NCI-H1436 (cell line): ENCODE results near the gene SMAD9.

Experiments used
- DNase-seq: peaks from one replicate; lab custom pipeline; 2025; lab: John Stamatoyannopoulos, UW

The SMAD9 gene

GRCh38 chr13:36865265-36865664 is 54.8 kb downstream of the SMAD9 start:
- no peak for DNase-seq

DNA sequence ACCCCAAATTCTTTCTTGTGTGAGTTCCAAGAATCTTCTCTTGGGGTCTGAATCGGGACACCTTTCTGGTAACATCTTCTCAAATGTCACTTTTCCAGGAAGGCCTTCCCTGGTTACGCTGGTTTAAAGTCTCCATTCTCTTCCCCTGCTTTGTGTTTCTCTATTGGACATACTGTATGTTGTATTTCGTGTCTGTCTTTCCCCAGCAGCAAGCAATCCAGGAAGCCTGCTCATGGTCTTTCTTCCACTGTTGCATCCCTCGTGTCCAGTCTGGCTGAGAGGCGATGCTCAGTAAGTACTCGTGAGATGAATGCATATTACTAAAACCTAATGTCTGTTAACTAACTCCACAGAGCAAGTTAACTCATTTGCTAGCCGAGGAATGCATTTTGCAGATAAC is 57.3 kb downstream of the SMAD9 start:
- no peak for DNase-seq

DNA sequence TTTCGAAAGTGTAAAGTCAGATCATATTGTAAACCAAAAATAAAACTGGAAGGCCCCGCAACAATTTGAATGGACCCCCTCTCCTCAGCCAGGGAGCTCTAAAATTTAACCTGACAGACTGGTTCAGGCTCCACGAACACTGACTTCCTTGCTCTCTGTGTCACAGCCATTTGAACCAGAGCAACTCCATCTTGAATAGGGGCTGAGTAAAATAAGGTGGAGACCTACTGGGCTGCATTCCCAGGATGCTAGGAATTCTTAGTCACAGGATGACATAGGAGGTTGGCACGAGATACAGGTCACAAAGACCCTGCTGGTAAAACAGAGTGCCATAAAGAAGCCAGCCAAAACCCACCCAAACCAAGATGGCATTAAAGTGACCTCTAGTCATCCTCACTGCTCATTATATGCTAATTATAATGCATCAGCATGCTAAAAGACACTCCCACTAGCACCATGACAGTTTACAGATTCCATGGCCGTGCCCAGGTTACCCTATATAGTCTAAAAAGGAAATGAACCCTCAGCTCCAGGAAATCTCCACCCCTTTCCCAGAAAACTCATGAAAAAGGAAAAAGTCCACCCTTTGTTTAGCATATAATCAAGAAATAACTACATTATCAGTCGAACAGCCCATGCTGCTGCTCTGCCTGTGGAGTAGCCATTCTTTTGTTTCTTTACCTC is 57.9 kb downstream of the SMAD9 start:
- DNase-seq: no peak

DNA sequence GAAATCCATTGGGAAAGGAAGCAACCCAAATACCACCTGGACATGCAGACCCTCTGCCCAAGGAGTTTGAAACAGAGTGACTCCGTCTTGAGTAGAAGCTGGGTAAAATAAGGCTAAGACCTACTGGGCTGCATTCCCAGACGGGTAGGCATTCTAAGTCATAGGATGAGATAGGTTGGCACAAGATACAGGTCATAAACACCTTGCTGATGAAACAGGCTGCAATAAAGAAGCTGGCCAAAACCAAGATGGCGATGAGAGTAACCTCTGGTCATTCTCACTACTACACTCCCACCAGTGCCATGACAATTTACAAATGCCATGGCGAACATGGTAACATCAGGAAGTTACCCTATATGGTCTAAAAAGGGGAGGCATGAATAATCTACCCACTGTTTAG is 60.8 kb downstream of the SMAD9 start:
- no peak for DNase-seq

DNA sequence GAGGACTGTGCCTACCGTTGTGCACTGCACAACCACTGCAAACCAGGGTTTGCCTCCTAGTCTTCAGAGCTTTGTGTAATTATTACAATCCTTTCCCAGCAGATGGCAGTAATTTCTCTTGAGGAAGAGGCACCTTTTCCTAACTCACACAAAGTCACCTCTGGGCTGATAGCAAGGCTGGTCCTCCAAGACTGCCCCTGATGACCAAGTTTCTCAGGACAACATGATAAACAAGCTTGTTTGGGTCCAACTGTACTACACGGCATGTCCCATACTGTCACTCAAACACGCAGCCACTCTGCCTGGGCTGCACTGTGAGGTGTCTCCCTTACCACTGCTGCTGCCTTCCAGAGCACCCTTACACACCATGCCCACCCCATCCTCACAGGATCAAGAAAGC is 61.7 kb downstream of the SMAD9 start:
- DNase-seq: peak; percentile 52

GRCh38 chr13:36857253-36857652 is 62.8 kb downstream of the SMAD9 start:
- DNase-seq: no peak

DNA sequence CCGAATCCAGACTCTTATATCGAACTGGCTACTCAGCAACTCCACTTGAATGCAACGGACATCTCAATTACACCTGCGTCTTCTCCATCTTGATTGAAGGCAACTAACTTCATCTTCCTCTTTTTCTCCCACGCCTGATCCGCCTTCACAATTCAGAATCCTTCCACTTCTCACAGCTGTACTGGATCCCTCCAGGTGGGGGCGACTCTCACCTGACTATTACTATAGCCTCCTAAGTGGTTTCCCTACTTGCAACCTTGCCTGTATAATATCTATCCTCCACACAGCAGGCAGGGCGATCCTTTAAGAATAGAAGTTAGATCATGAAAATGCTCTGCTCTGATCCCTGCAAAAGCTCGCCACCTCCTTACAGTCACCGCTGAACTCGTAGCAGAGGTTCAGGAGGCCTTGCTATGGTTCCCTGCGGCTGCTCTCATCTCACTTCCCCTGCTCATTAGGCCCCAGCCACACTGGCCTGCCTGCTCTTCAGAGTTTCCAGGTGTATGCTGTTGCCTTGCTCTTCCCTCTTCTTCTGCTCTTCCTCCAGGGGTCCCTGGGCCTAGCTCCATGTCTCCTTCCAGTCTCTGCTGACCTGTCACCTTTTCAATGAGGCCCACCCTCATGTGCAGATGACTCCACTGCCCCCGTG is 69.1 kb downstream of the SMAD9 start:
- DNase-seq: peak; percentile 3

DNA sequence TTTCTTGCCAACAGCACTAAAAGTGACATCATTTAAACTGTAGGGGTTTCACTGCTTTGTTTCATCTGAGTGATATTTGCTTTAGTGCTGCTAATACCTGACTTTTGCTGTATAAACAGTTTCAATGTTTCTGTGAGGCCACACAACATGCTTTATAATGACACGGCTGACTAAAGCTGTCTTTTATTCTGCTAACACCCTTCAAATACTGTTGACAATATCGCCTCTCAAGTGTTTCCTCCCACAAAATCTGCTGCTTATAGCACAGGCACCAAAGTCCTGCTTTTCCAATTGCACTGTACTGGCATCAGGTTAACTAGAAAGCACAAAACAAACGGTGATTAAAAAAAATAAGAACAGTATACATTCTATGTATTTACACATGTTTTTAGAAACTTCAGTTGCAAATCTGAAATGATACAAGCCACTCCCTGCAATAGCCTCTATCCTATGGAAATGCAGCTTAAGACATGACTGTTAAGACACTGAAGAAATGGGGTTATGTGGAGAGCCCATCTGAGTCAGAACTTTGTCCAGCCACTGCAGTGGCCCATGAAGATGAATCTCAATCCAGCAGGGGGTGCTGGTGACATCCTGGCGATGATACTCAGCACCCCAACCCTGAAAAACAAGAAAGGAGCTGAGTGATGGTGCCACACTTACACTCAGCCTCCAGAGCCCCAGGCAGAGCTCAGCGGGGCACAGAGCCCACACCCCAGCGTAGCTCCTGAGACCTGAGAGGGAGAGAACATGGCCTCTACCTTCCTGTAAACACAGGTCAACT is 71.6 kb downstream of the SMAD9 start:
- no peak for DNase-seq

GRCh38 chr13:36847606-36848005 is 72.4 kb downstream of the SMAD9 start:
- no peak for DNase-seq

DNA sequence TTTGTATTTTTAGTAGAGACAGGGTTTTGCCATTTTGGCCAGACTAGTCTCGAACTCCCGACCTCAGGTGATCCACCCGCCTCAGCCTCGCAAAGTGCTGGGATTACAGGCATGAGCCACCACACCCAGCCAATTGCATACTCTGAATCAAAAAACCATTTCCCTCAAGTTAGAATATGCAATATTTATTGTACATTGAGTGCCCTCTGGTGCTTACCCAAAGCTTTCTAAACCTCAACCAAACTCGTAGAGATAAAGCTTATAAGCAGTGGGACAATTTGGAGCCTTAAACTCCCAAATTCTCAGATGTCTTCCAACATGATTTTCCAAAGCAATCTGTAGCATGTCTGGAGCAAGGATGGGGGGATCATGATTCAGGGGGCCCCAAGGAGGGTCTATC is 78.6 kb downstream of the SMAD9 start:
- no peak for DNase-seq

DNA sequence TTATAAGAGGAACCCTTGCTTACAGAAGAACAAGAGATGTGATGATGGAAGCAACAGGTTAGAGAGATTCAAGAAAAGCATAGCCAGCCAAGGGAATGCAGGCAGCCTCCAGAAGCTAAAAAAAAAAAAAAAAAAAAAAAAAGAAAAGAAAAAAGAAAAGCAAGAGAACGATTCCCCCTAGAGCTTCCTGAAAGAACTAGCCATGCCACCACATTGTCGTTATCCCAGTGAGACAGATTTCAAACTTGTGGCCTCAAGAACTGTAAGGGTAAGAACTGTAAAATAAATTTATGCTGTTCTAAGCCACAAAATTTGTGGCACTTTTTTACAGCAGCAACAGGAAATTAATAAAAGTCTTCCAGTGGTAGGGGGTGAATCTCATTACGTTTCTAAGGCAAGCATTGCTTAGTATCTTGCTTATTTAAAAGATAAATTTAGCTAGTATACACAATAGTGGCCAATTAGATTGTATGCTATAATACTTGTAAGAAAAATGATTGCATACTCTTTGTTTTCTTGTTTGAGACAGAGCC is 79.3 kb downstream of the SMAD9 start:
- DNase-seq: no peak

DNA sequence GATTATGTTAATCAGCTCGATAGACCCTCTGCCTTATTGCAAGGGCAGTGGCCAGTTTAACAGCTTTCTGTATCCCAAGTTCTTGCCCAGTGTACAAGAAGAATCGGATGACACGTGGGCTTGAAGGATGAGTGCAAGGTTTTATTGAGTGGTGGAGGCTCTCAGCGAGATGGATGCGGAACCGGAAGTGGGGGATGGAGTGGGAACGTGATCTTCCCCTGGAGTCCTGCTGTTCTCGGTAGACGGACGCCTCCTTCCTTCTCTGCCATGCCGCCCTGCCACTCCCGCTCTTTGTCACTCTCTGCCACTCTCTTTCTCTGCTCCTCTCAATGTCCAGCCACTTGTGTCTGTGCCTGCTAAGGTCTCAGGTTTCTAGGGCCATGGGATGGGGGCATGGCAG is 80.1 kb downstream of the SMAD9 start:
- DNase-seq: no peak

- DNase-seq: no peak
These were observed 80.8 kb downstream of the SMAD9 start for GRCh38 chr13:36839281-36839680.

GRCh38 chr13:36837354-36838092 is 82.5 kb downstream of the SMAD9 start:
- no peak for DNase-seq

DNA sequence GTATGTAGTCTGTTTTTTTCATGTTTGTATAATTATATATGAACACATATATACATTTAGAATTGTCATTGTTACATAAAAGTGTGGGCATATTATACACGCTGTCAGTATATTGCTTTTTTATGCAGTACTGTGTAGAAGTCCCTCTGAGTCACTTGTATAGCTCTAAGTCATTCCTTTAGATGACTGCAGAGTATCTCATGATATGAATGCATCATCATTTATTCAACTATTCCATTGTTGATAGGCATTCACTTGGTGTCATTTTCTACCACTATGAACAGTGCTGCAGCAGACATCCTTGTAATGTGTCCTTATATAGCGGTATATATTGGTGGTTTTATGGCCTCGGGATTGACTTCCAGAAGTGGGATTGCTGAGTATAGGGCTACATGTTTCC is 85.7 kb downstream of the SMAD9 start:
- DNase-seq: no peak

DNA sequence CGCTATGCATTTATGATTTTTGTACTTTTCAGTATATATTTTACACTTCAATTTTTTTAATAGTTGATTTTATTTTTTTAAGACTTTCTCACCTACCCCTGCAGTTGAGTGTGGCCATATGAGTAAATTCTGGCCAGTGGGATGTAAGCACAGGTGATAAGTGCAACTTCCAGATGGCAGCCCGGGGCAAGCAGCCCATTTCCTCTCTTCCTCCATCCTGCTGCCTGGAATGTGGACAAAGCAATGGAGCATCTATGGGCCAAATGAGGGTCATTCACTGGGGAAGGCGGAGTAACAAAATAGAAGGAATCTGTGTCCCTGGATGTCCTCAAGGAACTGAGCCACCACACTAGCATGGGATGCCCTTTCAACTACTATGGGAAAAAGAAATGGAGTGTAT is 88.7 kb downstream of the SMAD9 start:
- DNase-seq: no peak

GRCh38 chr13:36829753-36830152 is 90.3 kb downstream of the SMAD9 start:
- DNase-seq: no peak

DNA sequence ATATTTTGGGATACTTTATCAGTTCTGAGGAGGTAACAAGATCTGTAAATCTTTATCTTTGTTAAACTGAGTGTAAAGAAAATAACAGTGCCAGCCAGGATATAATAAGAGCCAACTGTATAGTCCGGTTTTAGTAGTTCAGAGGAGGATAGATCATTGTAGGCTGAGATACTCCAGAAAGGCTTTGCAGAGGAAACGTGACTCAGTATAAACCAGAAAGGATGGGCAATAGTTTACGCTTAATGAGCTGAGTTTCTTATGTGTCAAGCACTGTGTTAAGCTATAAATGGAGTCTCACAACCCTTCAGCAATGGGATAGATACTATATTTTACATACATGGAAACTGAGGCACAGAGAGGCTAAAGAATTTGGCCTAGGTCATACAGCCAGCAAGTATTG is 97.3 kb downstream of the SMAD9 start:
- DNase-seq: no peak

DNA sequence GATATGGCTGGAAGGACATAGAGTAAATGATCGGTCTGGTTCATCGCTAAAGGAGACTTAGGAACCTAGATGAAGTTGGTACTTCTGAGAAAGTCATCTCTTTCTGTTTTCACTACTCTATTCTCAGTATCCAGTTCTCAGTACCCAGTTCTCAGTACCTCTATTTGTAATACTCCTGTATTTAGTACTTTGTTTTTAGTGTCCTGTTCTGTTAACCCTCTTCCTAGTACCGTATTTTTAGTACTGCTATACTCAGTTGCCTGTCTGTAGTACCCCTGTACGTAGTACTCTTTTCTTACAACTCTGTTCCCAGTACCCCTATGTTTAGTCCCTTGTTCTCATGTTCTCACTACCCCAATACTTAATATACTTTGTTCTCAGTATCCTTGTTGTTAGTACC is 99.8 kb downstream of the SMAD9 start:
- DNase-seq: no peak

DNA sequence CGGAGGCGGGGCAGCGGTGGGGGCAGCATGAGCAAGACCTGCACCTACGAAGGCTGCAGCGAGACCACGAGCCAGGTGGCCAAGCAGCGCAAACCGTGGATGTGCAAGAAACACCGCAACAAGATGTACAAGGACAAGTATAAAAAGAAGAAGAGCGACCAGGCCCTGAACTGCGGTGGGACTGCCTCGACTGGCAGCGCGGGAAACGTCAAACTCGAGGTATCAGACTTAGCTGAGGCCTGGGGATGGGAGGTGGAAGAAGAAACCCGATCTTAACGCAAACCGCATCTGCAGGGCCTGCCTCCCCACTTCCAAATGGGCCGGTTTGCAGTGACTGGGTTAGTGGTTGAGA is 100.3 kb downstream of the SMAD9 start:
- DNase-seq: no peak

DNA sequence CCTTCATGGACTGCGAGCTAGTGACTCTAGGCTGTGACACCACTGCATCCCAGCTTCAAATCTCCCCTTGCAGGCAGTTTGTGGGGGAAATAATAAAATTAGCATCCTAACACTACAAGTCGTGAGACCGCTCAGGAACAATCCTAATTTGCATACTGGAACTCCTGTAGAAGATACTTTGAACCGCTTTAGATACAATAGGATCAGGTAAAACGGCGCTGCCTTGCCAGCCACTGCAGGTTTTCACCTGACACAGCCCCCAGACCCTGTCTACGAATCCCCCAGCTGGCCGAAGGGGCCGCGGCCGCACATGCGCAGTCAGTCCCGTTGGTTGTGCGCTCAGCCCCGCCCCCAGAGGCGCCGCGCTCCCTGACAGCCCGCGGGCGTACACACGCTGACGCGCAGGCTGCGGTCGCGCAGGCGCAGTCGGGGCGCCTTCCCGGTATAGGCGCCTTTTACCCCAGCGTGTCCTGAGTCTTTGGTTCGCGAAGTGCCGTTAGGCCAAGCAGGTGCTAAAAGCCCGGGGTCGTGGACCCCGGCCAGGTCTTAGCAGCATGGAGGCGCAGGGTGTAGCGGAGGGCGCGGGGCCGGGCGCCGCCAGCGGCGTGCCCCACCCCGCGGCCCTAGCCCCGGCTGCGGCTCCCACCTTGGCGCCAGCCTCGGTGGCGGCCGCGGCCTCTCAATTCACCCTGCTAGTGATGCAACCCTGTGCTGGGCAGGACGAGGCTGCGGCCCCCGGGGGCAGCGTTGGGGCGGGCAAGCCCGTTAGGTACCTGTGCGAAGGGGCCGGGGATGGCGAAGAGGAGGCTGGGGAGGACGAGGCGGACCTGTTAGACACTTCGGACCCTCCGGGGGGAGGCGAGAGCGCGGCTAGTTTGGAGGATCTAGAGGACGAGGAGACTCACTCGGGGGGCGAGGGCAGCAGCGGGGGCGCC is 101.0 kb downstream of the SMAD9 start, which contains the start of gene RFXAP:
Gene RFXAP (plus strand): TSS at position 419 of the 935 bp plus-strand sequence. CDS start 136 bp downstream, at position 555.
- DNase-seq: peak; percentile 65
